ENCODE results near the gene KIAA1755.

- TF ChIP-seq CTCF (IDR thresholded peaks at IDR 0.05; ENCODE audit: low read depth, low read length) (no peak), MYC (IDR thresholded peaks at IDR 0.05; ENCODE audit: low read depth, low read length) (no peak), MAX (IDR thresholded peaks at IDR 0.05; ENCODE audit: low read depth, low read length) (no peak)
Measured at GRCh38 chr20:38167851-38168760, 92.4 kb downstream of the KIAA1755 start.
